ENCODE data around the gene YPEL2. TPM values are rescaled to one million over a fixed set of nuclear protein-coding genes. Genes with fewer than 3 reads are reported as not detected.

The YPEL2 gene
- total RNA-seq, 4 donors from 2014 or later = 55.2 to 65.4 (median 56.1) TPM

DNA sequence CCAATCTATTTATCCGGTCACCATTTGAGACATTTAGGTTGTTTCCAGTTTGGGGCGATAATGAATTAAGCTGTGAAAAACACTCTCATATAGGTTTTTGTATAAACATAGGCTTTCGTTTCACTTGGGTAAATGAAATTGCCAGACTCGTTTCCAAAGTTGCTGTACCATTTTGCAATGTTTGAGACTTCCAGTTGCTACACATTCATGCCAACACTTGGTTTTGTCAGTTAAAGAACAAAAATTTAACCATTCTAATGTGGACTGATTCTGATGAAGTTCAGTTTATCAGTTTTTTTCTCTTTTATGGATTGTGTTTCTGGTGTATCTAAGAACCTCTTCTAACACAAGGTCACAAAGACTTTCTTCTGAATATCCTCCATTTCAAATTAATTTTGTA, 52.4 kb downstream of the YPEL2 start:
- TF ChIP-seq, protein P1, sequence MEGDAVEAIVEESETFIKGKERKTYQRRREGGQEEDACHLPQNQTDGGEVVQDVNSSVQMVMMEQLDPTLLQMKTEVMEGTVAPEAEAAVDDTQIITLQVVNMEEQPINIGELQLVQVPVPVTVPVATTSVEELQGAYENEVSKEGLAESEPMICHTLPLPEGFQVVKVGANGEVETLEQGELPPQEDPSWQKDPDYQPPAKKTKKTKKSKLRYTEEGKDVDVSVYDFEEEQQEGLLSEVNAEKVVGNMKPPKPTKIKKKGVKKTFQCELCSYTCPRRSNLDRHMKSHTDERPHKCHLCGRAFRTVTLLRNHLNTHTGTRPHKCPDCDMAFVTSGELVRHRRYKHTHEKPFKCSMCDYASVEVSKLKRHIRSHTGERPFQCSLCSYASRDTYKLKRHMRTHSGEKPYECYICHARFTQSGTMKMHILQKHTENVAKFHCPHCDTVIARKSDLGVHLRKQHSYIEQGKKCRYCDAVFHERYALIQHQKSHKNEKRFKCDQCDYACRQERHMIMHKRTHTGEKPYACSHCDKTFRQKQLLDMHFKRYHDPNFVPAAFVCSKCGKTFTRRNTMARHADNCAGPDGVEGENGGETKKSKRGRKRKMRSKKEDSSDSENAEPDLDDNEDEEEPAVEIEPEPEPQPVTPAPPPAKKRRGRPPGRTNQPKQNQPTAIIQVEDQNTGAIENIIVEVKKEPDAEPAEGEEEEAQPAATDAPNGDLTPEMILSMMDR (IDR thresholded peaks at IDR 0.05; ENCODE audit: low read depth) = no peak

DNA sequence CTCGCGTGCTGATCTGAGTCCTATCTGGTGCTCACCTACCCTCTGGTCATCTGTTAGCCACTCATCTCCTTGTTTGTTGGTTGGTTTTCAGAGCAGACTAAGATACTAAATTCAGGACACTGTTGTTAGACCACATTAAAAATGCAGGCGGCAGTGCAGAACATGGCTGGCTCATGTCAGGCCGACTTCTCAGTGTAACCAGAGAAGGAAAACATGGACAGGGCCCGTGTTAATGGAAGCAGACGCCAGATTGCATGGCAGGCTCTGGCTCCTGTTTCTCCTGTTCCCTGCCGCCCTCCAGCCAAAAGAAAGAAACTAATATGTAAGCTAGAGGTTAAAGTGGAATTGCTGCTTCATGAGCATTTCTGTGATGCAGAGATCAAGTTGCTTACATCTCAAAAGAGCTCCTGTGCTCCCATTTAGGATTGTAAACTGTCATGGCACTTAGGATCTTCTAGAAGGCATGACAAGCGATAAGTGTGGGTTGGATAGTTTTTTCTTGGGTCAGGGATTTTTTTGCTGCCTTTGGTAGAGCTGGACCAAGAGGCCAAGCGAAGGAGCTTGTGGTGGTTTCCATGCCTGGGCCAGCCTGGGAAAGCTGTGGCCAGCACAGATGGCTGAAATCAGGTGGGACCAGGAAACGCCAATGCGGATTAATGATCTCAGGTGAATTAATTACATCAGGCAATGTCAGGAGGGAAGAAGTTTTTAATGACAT, 56.1 kb downstream of the YPEL2 start:
- TF ChIP-seq, protein P1 (IDR thresholded peaks at IDR 0.05; ENCODE audit: low read depth) = no peak

DNA sequence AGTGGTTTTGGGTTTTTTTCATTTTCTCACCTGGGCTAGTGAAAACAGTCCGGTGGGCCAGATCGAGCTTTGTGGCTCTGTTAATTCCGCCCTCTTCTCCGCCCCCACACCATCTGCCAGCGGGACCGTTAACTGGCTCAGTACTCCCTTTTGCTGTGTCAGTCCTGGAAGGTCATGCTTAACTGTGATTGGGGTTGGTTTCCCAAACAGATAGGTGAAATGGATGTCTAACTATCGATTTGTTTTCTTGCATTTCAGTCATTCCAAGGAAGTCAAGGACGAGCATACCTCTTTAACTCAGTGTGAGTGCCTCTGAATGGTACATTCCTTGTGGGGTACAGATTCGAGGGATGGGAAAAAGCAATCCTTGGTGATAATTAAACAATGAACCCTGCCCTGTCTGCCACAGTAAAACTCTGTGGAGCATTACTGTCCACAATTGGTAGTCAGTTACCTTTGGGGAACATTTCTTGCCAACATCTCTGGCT, 56.7 kb downstream of the YPEL2 start:
- TF ChIP-seq, protein P1 (IDR thresholded peaks at IDR 0.05; ENCODE audit: low read depth) = no peak

DNA sequence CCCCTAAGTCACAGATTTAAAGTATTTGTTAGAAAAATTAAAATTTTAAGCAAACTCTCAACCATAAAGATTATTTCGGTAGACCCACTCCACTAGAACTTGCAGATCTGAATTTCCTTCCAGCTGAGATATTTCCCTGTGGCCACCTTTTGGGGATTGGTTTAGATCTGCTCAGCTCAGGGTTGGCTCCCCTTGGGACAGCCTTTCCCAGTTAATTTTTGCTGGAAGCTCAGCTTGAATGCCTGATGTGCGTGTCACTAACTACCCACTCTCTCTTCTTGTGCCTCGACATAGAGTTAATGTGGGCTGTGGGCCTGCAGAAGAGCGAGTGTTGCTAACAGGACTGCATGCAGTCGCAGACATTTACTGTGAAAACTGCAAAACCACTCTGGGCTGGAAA, 57.6 kb downstream of the YPEL2 start:
- TF ChIP-seq, protein P1 (IDR thresholded peaks at IDR 0.05; ENCODE audit: low read depth) = no peak

DNA sequence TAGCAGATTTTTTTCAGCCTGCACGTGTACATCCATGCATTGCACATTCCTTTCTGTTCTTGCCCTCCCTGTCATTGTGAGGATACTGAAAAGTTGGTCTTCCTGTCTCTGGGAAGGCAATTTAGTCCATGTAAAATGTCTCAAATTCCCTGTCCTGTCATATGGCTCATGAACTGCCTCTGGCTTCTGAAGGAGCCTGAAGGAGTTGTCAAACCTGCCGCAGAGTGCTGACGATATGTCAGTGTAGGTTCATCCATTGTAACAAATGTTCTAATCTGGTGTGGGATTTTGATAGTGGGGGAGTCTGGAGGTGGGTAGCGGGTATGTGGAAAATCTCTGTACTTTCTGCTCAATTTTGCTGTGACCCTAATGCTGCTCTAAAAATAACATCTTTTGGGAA, 59.6 kb downstream of the YPEL2 start:
- TF ChIP-seq, protein P1 (IDR thresholded peaks at IDR 0.05; ENCODE audit: low read depth) = no peak

DNA sequence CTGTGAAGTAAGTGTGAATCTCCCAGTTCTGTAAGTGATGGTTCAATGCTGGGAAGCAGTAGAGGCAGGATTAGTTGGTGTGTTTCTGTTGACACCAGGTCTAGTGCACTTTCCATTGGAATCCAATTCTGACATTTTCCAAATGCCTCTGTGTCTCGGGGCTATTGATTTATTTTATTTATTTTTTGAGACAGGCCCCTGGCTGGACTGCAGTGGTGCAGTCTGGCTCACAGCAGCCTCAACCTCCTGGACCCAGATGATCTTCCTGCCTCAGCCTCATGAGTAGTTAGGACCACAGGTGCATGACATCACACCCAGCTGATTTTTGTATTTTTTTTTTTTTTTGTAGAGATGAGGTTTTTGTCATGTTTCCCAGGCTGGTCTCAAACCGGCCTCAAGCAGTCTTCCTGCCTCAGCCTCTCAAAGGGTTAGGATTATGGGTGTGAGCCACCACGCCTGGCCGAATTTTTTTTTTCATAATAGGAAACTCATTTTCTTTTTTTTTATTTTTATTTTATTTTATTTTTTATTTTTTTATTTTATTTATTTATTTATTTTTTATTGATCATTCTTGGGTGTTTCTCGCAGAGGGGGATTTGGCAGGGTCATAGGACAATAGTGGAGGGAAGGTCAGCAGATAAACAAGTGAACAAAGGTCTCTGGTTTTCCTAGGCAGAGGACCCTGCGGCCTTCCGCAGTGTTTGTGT, 61.7 kb downstream of the YPEL2 start:
- TF ChIP-seq, protein P1 (IDR thresholded peaks at IDR 0.05; ENCODE audit: low read depth) = no peak

DNA sequence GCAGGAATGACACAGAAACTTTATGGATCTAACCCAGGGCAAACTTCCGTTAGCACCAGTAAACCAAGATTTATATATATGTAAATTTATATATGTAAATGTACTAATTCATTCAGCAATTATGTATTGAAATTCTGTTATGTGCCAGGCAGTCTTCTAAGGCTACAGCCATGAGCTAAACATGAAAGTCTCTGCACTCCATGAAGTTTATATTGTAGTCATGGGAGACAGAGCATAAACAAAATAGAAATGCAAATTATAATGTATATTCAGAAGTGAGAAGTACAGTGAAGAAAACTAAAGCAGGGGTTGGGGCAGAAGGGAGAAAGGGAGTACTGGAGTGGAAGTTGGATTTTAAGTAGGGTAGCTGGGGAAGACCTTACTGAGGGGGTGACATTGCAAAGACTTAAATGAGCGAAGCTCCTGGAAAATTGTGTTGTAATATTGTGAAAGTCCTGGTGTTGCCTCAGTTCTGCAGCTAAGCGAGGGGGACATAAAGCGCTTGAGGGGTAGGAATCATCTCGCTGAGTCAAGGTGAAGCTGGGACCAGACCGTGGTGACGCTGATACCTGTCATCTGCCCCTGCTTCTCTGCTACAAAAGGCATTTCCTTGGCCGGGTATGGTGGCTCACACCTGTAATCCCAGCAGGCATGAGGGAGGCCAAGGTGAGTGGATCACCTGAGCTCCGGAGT, 64.8 kb downstream of the YPEL2 start:
- TF ChIP-seq, protein P1 (IDR thresholded peaks at IDR 0.05; ENCODE audit: low read depth) = no peak
